HepG2 (cell line): ENCODE results near the gene SELPLG. TPM values are rescaled to one million over a fixed set of nuclear protein-coding genes. Genes with fewer than 3 reads are reported as not detected.

Source experiments
- ATAC-seq: fragments of 200-7000 bp; cut with Tn5 transposase; 3 replicates; pipeline ENCODE4 v1.9.1; 2020; ENCODE audit warnings: mild to moderate bottlenecking, moderate library complexity
- BruUV-seq: library from RNA; stranded (reverse); fragments of 400-500 nt; replicated peaks from 2 replicates; lab custom pipeline; 2021; lab: Mats Ljungman, UMichigan
- CTCF ChIA-PET: fragments of 300-600 bp; formaldehyde crosslinking; extraction: SDS; loops from one replicate; lab custom pipeline; 2021; ENCODE audit warnings: low total read pairs, inconsistent platforms, low intra/inter-chr PET ratio; lab: Yijun Ruan, JAX
- POLR2A ChIA-PET: fragments of 350-600 bp; sonication (Branson Sonifier 250); formaldehyde crosslinking; loops from one replicate; lab custom pipeline; 2020; ENCODE audit warnings: antibody characterized with exemption, inconsistent platforms; lab: Yijun Ruan, JAX
- DNase-seq: peaks from one replicate; pipeline ENCODE4 v3.0.0-alpha.2; 2015; ENCODE audit warnings: low spot score
- FAIRE-seq: peaks from 3 replicates; lab custom pipeline; 2011; peaks lifted over from hg19 to GRCh38; lab: Jason Lieb, UNC
- H2AFZ ChIP-seq: one replicate; pipeline ENCODE4 v1.6.1; 2011; ENCODE audit warnings: low read length, inconsistent platforms
- H3K27ac ChIP-seq: fragments of 300-600 bp; 3 replicates; pipeline ENCODE4 v1.8.0; 2011; ENCODE audit warnings: mixed run types, mild to moderate bottlenecking, mixed read lengths, low read length, inconsistent platforms; ENCODE audit not compliant: insufficient read depth; ENCODE audit errors: extremely low read length
- H3K27me3 ChIP-seq, 2 experiments: fragments of 200-600 bp in 1 of 2; 2 replicates in 1 of 2; 3 replicates in 1 of 2; pipeline versions ENCODE4 v1.6.0 to v1.8.0; 2011; ENCODE audit warnings: low read length in 2 of 2, mild to moderate bottlenecking in 2 of 2, moderate library complexity in 2 of 2, inconsistent platforms in 1 of 2; ENCODE audit not compliant: insufficient read depth in 2 of 2, control insufficient read depth in 1 of 2
- H3K36me3 ChIP-seq, 2 experiments: fragments of 200-600 bp in 1 of 2; replicated peaks in 1 of 2; 2 replicates in 1 of 2; 3 replicates in 1 of 2; pipeline versions ENCODE4 v1.5.1 to v1.8.0; 2011; ENCODE audit warnings: low read length in 2 of 2, inconsistent platforms in 1 of 2; ENCODE audit not compliant: insufficient read depth in 2 of 2, control insufficient read depth in 1 of 2
- H3K4me1 ChIP-seq: 2 replicates; pipeline ENCODE4 v1.5.1; 2012; ENCODE audit warnings: low read length, inconsistent platforms; ENCODE audit not compliant: insufficient read depth
- H3K4me2 ChIP-seq: 2 replicates; pipeline ENCODE4 v1.6.0; 2011; ENCODE audit warnings: low read depth, low read length, inconsistent platforms
- H3K4me3 ChIP-seq, 3 experiments: fragments of 200-600 bp in 1 of 3; sonication (generic), shearing (Covaris generic) in 1 of 3; replicated peaks in 1 of 3; 2 replicates each; pipeline ENCODE4 v1.5.1; 2011 to 2016; ENCODE audit warnings: low read length in 3 of 3, inconsistent platforms in 2 of 3, low read depth in 2 of 3, mild to moderate bottlenecking in 2 of 3, control low read depth in 1 of 3, mixed read lengths in 1 of 3; ENCODE audit not compliant: insufficient read depth in 1 of 3
- H3K79me2 ChIP-seq: one replicate; pipeline ENCODE4 v1.6.1; 2011; ENCODE audit warnings: low read length, inconsistent platforms; ENCODE audit not compliant: insufficient read depth
- H3K9ac ChIP-seq: 2 replicates; pipeline ENCODE4 v1.6.0; 2011; ENCODE audit warnings: mild to moderate bottlenecking, low read depth, low read length, inconsistent platforms; ENCODE audit not compliant: insufficient read depth
- H3K9me3 ChIP-seq: 2 replicates; pipeline ENCODE4 v1.5.1; 2012; ENCODE audit warnings: mild to moderate bottlenecking, low read length
- H4K20me1 ChIP-seq: 2 replicates; pipeline ENCODE4 v1.6.0; 2011; ENCODE audit warnings: inconsistent platforms, mild to moderate bottlenecking, low read length, moderate library complexity; ENCODE audit not compliant: insufficient read depth
- ARNT2 ChIP-seq: sonication (generic); formaldehyde crosslinking; IDR thresholded peaks from 2 replicates; pipeline ENCODE4 v1.8.0; 2022; ENCODE audit warnings: mild to moderate bottlenecking, low read depth, missing genetic modification reagents, moderate library complexity
- ATF2 ChIP-seq: sonication (generic); formaldehyde crosslinking; IDR thresholded peaks from 2 replicates; pipeline ENCODE4 v1.4.0; 2020; ENCODE audit warnings: missing genetic modification reagents
- BCLAF1 ChIP-seq: fragments of 450-650 bp; IDR thresholded peaks from 2 replicates; pipeline ENCODE4 v1.6.1; 2017; ENCODE audit warnings: mild to moderate bottlenecking
- FIP1L1 ChIP-seq: fragments of 200-400 bp; formaldehyde crosslinking; IDR thresholded peaks from 2 replicates; pipeline ENCODE4 v1.6.1; 2018; ENCODE audit warnings: low read depth, mild to moderate bottlenecking, low read length, moderate library complexity, borderline replicate concordance; ENCODE audit not compliant: insufficient read depth
- LRRFIP1 ChIP-seq: sonication (generic); formaldehyde crosslinking; conservative IDR thresholded peaks from 2 replicates; pipeline ENCODE4 v1.4.0; 2020; ENCODE audit warnings: missing genetic modification reagents
- MAX ChIP-seq: IDR thresholded peaks from 2 replicates; pipeline ENCODE4 v1.6.1; 2012; ENCODE audit warnings: inconsistent platforms
- MBD4 ChIP-seq: IDR thresholded peaks from 2 replicates; pipeline ENCODE4 v1.6.1; 2012; ENCODE audit warnings: low read length, inconsistent platforms, borderline replicate concordance
- ZBTB14 ChIP-seq: sonication (generic); formaldehyde crosslinking; IDR thresholded peaks from 2 replicates; pipeline ENCODE4 v1.4.0; 2020; ENCODE audit warnings: missing genetic modification reagents
- ZNF335 ChIP-seq: sonication (generic); formaldehyde crosslinking; IDR thresholded peaks from 2 replicates; pipeline ENCODE4 v1.4.0; 2020; ENCODE audit warnings: missing genetic modification reagents
- ZNF563 ChIP-seq: sonication (generic); formaldehyde crosslinking; IDR thresholded peaks from 2 replicates; pipeline ENCODE4 v1.8.0; 2022; ENCODE audit warnings: mild to moderate bottlenecking, moderate library complexity, missing genetic modification reagents
- WGBS: methylation state at CpG from one replicate; pipeline ENCODE4 v1.1.6; 2017; ENCODE audit warnings: low lambda C conversion rate; 5-methylcytosine and 5-hydroxymethylcytosine counted together
- in situ Hi-C: cut with HindIII; loops from 2 replicates; pipeline ENCODE4 v1.10.0; 2017; ENCODE audit warnings: low pct_unique_long_range_greater_than_20kb; ENCODE audit not compliant: extremely low pct_ligation_motif_present
- intact Hi-C: fragments of 100-400 bp; cut with micrococcal nuclease; formaldehyde crosslinking; loops from one replicate; pipeline ENCODE4 v1.10.0; 2022; ENCODE audit not compliant: unreplicated experiment
- polyA plus RNA-seq, 8 experiments: library from polyadenylated mRNA; depleted of rRNA in 3 of 8; stranded (reverse) in 7 of 8; unstranded in 1 of 8; fragments of >200 nt; fragmentation: Illumina TruSeq in 4 of 8; extraction: Trizol in 4 of 8; gene quantifications; 2 replicates each; pipeline versions ENCODE4 v1.2.1 to v1.2.3, GENCODE V29; 2011 to 2016; ENCODE audit warnings: low read depth in 4 of 8, missing spikeins in 1 of 8, mixed read lengths in 1 of 8; ENCODE audit not compliant: insufficient read depth in 1 of 8
- total RNA-seq, 5 experiments: library from RNA; depleted of rRNA; stranded (reverse); fragments of >200 nt; fragmentation: Illumina TruSeq; extraction: Trizol; gene quantifications; 2 replicates each; pipeline ENCODE4 v1.2.3, GENCODE V29; 2016; ENCODE audit warnings: low read depth in 1 of 5

Gene SELPLG
- total and polyA plus RNA-seq, 2 of the 13 experiments (the other 11 are each of a cell fraction or from before 2014, with no cell fraction given) = 0.12 TPM; not detected in 1

GRCh38 chr12:108681317-108681716, 47.6 kb upstream of the SELPLG start:
- ChIA-PET POLR2A (interaction anchor here (1.1 kb wide), 1 partner anchor 15 kb away, joined by 3 read pairs; no protein-coding TSS in a partner anchor), CTCF (no interaction called here)
- Histone ChIP-seq H3K9ac (no peak overlapping the region), H3K9me3 (no peaks in the 10 kb centered on the region), H3K36me3 (peaks cover 5 to 18% of the 10 kb centered on the region in 2 experiments), H3K79me2 (peaks cover 80% of the 10 kb centered on the region), H4K20me1 (no peaks in the 10 kb centered on the region), H2AFZ (no peak overlapping the region), H3K27ac (no peak overlapping the region), H3K4me2 (no peak overlapping the region), H3K4me3 (no peak overlapping the region), H3K27me3 (no peaks in the 10 kb centered on the region), H3K4me1 (peaks cover 43% of the 10 kb centered on the region)
- DNase-seq (no peak), FAIRE-seq (no peak), ATAC-seq (no peak)
- BruUV-seq = no TSS peak
- intact Hi-C loops (no loop called here), in situ Hi-C loops (no loop called here)
- 91% methylated on average over 1 of the region's 1 CpG for WGBS
- TF ChIP-seq MAX = no peak
- no peak for TF ChIP-seq MBD4
- TF ChIP-seq ZNF335 (CRISPR knock-in tag) = no peak
- no peak for TF ChIP-seq ARNT2
- no peak for TF ChIP-seq FIP1L1
- no peak for TF ChIP-seq ZBTB14

GRCh38 chr12:108679106-108679681, 45.5 kb upstream of the SELPLG start:
- peaks cover 24% of the 10 kb centered on the region for H3K4me1 ChIP-seq
- in situ Hi-C loops (no loop called here), intact Hi-C loops (no loop called here)
- no peak overlapping the region for H3K9ac ChIP-seq
- H3K27ac ChIP-seq = no peak overlapping the region
- ATAC-seq (no peak), DNase-seq (no peak), FAIRE-seq (no peak)
- BruUV-seq = no TSS peak
- WGBS = 100% methylated on average over 1 of the region's 1 CpG
- ChIA-PET POLR2A (interaction anchor here (1.3 kb wide), 1 partner anchor 12 kb away, joined by 4 read pairs; no protein-coding TSS in a partner anchor), CTCF (no interaction called here)
- peaks cover 67% of the 10 kb centered on the region for H3K79me2 ChIP-seq
- no peak overlapping the region for H2AFZ ChIP-seq
- H3K4me2 ChIP-seq = no peak overlapping the region
- peaks cover 6 to 37% of the 10 kb centered on the region in 2 experiments for H3K36me3 ChIP-seq
- H3K4me3 ChIP-seq = no peak overlapping the region
- H4K20me1 ChIP-seq = no peaks in the 10 kb centered on the region
- H3K9me3 ChIP-seq = no peaks in the 10 kb centered on the region
- H3K27me3 ChIP-seq = no peaks in the 10 kb centered on the region
- TF ChIP-seq ATF2 (no peak), ZNF563 (CRISPR knock-in tag) (no peak), LRRFIP1 (CRISPR knock-in tag) (no peak), BCLAF1 (no peak)
